Cardiac fibroblast (primary cell): ENCODE results near the gene B3GNT4.

Source experiments
- DNase-seq, 2 donors: peaks; one replicate each; pipeline versions ENCODE4 v3.0.0 to v3.0.0-alpha.2; 2010; ENCODE audit warnings: low read depth in 2 of 2
- H3K4me3 ChIP-seq, 2 donors: replicated peaks in 1 of 2; 1 replicate in 1 of 2; 2 replicates in 1 of 2; pipeline ENCODE4 v1.5.1; 2011; ENCODE audit warnings: low read depth in 2 of 2, low read length in 2 of 2, mild to moderate bottlenecking in 2 of 2, moderate library complexity in 1 of 2
- TF ChIP-seq, protein P1 (sequence below): IDR thresholded peaks from one replicate; pipeline ENCODE4 v1.5.1; 2011; ENCODE audit warnings: low read depth, mild to moderate bottlenecking, low read length, inconsistent platforms

B3GNT4 gene

DNA sequence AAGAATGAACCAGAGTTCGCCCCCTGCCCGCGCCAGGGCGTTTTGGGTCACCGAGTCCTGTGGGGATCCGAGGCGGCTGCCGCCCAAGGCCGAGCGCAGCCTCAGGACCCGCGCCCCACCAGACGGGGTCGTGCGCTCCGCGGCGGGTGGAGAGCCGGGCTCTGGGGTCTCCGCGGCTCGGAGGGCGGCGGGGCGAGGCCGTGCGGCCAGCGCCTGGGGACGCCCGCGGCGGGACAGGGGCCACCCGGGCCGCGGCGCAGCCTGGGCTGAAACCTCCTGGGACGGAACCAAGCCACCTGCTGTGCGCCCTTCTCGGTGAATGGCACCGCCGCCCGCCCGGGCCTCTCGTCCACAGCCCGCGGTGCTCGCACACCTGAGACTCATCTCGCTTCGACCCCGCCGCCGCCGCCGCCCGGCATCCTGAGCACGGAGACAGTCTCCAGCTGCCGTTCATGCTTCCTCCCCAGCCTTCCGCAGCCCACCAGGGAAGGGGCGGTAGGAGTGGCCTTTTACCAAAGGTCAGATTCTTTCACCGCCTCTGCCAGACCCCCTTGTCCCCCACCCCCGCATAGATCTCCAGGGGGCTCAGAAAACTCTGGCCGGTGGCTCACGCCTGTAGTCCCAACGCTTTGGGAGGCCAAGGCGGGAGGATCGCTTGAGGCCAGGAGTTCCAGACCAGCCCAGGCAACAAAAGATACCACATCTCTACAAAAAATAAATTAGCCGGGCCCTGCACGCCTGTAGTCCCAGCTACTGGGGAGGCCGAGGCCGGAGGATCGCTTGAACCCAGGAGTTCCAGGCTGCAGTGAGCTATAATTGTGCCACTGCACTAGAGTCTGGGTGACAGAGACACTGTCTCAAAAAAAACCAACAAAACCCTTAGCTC is 901 bp downstream of the B3GNT4 start:
- DNase-seq, result no peak
- peak overlapping the region; percentile 26 to 60 for H3K4me3 ChIP-seq
- TF ChIP-seq, protein P1, sequence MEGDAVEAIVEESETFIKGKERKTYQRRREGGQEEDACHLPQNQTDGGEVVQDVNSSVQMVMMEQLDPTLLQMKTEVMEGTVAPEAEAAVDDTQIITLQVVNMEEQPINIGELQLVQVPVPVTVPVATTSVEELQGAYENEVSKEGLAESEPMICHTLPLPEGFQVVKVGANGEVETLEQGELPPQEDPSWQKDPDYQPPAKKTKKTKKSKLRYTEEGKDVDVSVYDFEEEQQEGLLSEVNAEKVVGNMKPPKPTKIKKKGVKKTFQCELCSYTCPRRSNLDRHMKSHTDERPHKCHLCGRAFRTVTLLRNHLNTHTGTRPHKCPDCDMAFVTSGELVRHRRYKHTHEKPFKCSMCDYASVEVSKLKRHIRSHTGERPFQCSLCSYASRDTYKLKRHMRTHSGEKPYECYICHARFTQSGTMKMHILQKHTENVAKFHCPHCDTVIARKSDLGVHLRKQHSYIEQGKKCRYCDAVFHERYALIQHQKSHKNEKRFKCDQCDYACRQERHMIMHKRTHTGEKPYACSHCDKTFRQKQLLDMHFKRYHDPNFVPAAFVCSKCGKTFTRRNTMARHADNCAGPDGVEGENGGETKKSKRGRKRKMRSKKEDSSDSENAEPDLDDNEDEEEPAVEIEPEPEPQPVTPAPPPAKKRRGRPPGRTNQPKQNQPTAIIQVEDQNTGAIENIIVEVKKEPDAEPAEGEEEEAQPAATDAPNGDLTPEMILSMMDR, result no peak

DNA sequence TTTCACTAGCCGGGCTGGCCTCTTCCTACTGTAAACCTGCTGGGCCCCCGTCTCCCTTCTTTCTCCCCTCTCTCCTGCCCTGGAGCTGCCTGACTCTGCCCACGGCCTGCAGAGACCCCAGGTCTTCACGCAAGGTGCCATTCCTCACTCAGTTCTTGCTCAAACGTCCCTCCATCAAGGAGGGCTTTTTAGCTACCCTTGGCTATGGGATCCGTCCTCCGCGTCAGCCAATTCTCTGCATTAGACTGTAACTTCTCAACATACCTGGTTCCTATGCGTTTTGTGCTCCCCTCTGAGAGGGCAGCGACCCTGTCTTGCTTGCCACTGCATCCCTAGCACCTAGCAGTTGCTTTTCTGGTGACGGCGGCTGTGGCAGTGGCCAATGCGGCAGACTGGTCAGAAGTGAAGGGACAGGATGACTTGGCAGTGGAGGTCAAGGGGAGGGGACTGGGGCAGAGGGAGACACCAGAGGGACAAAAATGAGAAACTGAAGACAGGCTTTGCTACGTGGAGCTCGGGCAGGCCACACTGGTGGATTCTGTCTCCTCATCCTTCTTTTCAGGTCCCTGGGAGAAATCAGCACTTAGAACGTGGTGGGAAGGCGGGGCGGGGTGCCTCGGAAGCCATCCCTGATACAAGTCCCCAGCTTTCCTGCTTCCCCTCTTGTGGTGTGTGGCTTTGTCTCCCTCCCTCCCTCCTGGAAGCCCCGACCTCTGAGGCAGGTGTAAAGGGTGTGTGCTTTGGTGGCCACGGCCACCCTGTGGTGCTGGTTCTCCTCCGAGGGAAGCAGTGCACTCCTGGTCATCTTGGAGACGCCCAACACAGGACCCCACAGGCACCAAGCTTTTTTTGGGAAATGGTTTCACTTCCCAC is 1.8 kb downstream of the B3GNT4 start:
- H3K4me3 ChIP-seq, result no peak overlapping the region
- TF ChIP-seq, protein P1, result no peak
- DNase-seq, result no peak

DNA sequence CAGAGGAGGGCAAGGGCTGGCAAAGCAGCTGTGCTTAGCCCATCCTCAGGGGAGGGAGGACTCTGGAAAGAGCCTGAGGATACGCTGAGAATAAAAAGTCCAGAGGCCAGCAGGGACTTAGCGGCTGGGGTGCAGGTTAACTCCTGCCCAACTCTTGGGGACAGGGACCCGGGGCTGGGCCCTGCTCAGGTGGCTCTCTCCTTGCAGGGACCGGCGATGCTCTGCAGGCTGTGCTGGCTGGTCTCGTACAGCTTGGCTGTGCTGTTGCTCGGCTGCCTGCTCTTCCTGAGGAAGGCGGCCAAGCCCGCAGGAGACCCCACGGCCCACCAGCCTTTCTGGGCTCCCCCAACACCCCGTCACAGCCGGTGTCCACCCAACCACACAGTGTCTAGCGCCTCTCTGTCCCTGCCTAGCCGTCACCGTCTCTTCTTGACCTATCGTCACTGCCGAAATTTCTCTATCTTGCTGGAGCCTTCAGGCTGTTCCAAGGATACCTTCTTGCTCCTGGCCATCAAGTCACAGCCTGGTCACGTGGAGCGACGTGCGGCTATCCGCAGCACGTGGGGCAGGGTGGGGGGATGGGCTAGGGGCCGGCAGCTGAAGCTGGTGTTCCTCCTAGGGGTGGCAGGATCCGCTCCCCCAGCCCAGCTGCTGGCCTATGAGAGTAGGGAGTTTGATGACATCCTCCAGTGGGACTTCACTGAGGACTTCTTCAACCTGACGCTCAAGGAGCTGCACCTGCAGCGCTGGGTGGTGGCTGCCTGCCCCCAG is 2.8 kb downstream of the B3GNT4 start:
- H3K4me3 ChIP-seq, result no peak overlapping the region
- DNase-seq, result no peak
- TF ChIP-seq, protein P1, result no peak

DNA sequence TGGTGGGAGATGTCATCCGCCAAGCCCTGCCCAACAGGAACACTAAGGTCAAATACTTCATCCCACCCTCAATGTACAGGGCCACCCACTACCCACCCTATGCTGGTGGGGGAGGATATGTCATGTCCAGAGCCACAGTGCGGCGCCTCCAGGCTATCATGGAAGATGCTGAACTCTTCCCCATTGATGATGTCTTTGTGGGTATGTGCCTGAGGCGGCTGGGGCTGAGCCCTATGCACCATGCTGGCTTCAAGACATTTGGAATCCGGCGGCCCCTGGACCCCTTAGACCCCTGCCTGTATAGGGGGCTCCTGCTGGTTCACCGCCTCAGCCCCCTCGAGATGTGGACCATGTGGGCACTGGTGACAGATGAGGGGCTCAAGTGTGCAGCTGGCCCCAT is 3.5 kb downstream of the B3GNT4 start:
- TF ChIP-seq, protein P1, result no peak
- no peak overlapping the region for H3K4me3 ChIP-seq
- no peak for DNase-seq

DNA sequence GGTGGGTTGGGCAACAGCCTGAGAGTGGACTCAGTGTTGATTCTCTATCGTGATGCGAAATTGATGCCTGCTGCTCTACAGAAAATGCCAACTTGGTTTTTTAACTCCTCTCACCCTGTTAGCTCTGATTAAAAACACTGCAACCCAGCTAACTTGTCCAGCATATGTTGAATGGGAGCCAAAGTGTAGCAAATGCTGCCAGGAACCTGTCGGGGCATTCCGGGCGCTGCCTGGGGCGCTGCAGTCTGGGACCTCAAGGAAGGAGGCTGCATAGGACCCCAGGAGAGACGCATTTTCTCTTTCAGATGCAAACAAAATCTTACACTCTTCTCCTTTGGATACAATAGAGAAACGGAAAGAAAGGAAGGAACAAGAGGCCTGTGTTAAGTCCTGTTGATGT is 3.9 kb downstream of the B3GNT4 start:
- H3K4me3 ChIP-seq, result no peak overlapping the region

More for the DNA sequence above, 3.9 kb downstream of the B3GNT4 start:
- DNase-seq, result no peak
- TF ChIP-seq, protein P1, result no peak
